Activated naive CD4-positive, alpha-beta T cell treated with anti-CD3 and anti-CD28 coated beads, Interleukin-2, amount 10 ng/mL, durations not matched to agents 7 days and 5 days (primary cell): ENCODE data around the gene CCDC184.
A peak's percentile ranks its signal among the peaks of the same experiment; 100 is the strongest.
"Not testable (repeated sequence)": the region's sequence is repeated elsewhere in the genome, so short reads cannot be mapped to it uniquely, and the experiment has no call there.

Source experiments
- CTCF ChIA-PET: fragments of 350-600 bp; sonication (Branson Sonifier 250); formaldehyde crosslinking; loops from one replicate; lab custom pipeline; 2021; ENCODE audit warnings: antibody characterized with exemption; lab: Charles Lee
- DNase-seq: peaks from one replicate; pipeline ENCODE4 v3.0.0-alpha.2; 2020
- H3K27ac Mint-ChIP-seq: one replicate; pipeline ENCODE4 v1.8.0; 2021; ENCODE audit warnings: mild to moderate bottlenecking, moderate library complexity, mixed read lengths
- H3K27me3 Mint-ChIP-seq: one replicate; pipeline ENCODE4 v1.8.0; 2021; ENCODE audit warnings: mild to moderate bottlenecking, mixed read lengths
- H3K36me3 Mint-ChIP-seq: one replicate; pipeline ENCODE4 v1.8.0; 2021; ENCODE audit warnings: mixed read lengths
- H3K4me1 Mint-ChIP-seq: one replicate; pipeline ENCODE4 v1.8.0; 2021; ENCODE audit warnings: mixed read lengths
- H3K4me3 Mint-ChIP-seq: one replicate; pipeline ENCODE4 v1.8.0; 2021; ENCODE audit warnings: mild to moderate bottlenecking, moderate library complexity, mixed read lengths
- H3K9me3 Mint-ChIP-seq: one replicate; pipeline ENCODE4 v1.8.0; 2021; ENCODE audit warnings: mixed read lengths

The CCDC184 gene

GRCh38 chr12:48199774-48200221, 16.4 kb downstream of the CCDC184 start:
- Mint-ChIP-seq H3K36me3 (peaks cover 54% of the 10 kb centered on the region), H3K9me3 (peaks cover 39% of the 10 kb centered on the region), H3K27ac (peak overlapping the region; percentile 87), H3K4me3 (peak overlapping the region; percentile 73), H3K27me3 (peaks cover 9% of the 10 kb centered on the region), H3K4me1 (peaks cover 51% of the 10 kb centered on the region)
- DNase-seq, result no peak
- CTCF ChIA-PET, result interaction anchor here (0.6 to 3.9 kb wide), 10 partner anchors 10 to 419 kb away, joined by 3 to 40 read pairs (median 4); partner anchors contain the start of gene CCDC184

DNA sequence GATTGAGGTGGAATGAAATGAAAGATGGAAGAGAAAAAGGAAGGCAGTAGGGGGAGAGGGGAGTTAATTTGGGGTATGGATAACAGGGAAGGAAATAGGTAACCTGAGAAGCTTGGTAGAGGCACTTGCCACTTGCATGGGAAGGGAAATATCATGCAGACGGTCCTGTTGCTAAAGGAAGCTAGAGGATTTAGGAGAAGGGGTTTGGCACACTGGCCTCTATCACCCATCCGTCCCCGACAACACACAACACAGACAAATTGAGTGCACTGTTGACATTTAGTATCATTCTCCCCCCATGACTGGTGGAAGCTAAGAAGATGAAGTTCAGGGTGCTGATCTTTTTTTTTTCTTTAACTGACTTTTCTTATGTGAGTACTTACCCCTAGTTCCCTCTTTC, 17.6 kb downstream of the CCDC184 start:
- H3K27ac Mint-ChIP-seq, result peak overlapping the region; percentile 87
- H3K36me3 Mint-ChIP-seq, result peaks cover 61% of the 10 kb centered on the region
- no peaks in the 10 kb centered on the region for H3K27me3 Mint-ChIP-seq
- peaks cover 49% of the 10 kb centered on the region for H3K4me1 Mint-ChIP-seq
- CTCF ChIA-PET, result interaction anchor here (1.7 to 2.1 kb wide), 2 partner anchors 41 to 418 kb away, joined by 3 to 16 read pairs; no protein-coding TSS in a partner anchor
- H3K9me3 Mint-ChIP-seq, result peaks cover 42% of the 10 kb centered on the region
- DNase-seq, result no peak
- H3K4me3 Mint-ChIP-seq, result no peak overlapping the region

GRCh38 chr12:48201516-48201915, 18.1 kb downstream of the CCDC184 start:
- Mint-ChIP-seq H3K9me3 (peaks cover 46% of the 10 kb centered on the region), H3K36me3 (peaks cover 65% of the 10 kb centered on the region), H3K27me3 (no peaks in the 10 kb centered on the region), H3K4me3 (no peak overlapping the region), H3K27ac (no peak overlapping the region), H3K4me1 (peaks cover 45% of the 10 kb centered on the region)
- CTCF ChIA-PET, result interaction anchor here (1.1 to 1.7 kb wide), 2 partner anchors 11 to 40 kb away, joined by 3 read pairs; no protein-coding TSS in a partner anchor
- no peak for DNase-seq

- H3K36me3 Mint-ChIP-seq, result peaks cover 76% of the 10 kb centered on the region
- no peak overlapping the region for H3K27ac Mint-ChIP-seq
- peaks cover 57% of the 10 kb centered on the region for H3K9me3 Mint-ChIP-seq
- peaks cover 36% of the 10 kb centered on the region for H3K4me1 Mint-ChIP-seq
- DNase-seq, result no peak
- H3K4me3 Mint-ChIP-seq, result no peak overlapping the region
- no peaks in the 10 kb centered on the region for H3K27me3 Mint-ChIP-seq
- CTCF ChIA-PET, result interaction anchor here (1.1 kb wide), 1 partner anchor 10 kb away, joined by 3 read pairs; no protein-coding TSS in a partner anchor
Observed at GRCh38 chr12:48202766-48203165, 19.3 kb downstream of the CCDC184 start.

DNA sequence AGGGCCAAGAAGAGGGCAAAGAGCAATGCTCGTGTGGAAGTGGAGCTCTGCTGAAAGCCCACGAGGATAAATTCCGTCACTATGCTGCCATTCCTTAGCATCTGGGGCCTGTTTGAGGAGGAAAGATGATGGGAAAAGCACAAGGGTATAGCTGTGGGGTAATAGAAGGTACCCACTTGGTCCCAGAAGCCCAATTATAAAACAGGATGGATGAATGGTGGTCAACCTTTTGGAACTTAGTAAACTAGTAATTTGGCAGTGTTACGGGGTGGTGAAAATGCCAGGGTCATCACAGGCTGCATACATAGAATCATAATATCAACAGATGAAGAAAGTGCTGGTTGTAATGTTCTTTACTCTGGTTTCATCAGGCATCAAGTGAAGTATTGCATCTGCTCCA, 19.7 kb downstream of the CCDC184 start, which contains the start of gene OR10AD1:
OR10AD1 (minus strand) TSS at position 101 of the 400 bp plus-strand sequence; CDS start at position 101, 0 bp downstream.
- Mint-ChIP-seq H3K4me3 (no peak within 1 kb of the TSS), H3K4me1 (peaks cover 36% of the 10 kb centered on the region), H3K27ac (no peak within 1 kb of the TSS), H3K27me3 (no peaks in the 10 kb centered on the region), H3K9me3 (peaks cover 61% of the 10 kb centered on the region), H3K36me3 (peaks cover 76% of the 10 kb centered on the region)
- CTCF ChIA-PET, result no interaction called here
- DNase-seq, result no peak

DNA sequence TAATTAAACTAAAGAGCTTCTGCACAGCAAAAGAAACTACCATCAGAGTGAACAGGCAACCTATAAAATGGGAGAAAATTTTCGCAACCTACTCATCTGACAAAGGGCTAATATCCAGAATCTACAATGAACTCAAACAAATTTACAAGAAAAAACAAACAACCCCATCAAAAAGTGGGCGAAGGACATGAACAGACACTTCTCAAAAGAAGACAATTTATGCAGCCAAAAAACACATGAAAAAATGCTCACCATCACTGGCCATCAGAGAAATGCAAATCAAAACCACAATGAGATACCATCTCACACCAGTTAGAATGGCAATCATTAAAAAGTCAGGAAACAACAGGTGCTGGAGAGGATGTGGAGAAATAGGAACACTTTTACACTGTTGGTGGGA, 26.1 kb downstream of the CCDC184 start:
- Mint-ChIP-seq H3K9me3 (peaks cover 35% of the 10 kb centered on the region), H3K36me3 (peaks cover 26% of the 10 kb centered on the region), H3K27me3 (peaks cover 26% of the 10 kb centered on the region)
- H3K4me1 Mint-ChIP-seq, DNase-seq, H3K4me3 Mint-ChIP-seq, CTCF ChIA-PET, H3K27ac Mint-ChIP-seq: not testable (repeated sequence)

- no peaks in the 10 kb centered on the region for H3K9me3 Mint-ChIP-seq
- H3K27me3 Mint-ChIP-seq, result peaks cover 27% of the 10 kb centered on the region
- CTCF ChIA-PET, result no interaction called here
- H3K4me3 Mint-ChIP-seq, result no peak overlapping the region
- H3K27ac Mint-ChIP-seq, result no peak overlapping the region
- H3K4me1 Mint-ChIP-seq, result peaks cover 4% of the 10 kb centered on the region
- H3K36me3 Mint-ChIP-seq, result no peaks in the 10 kb centered on the region
- DNase-seq, result no peak
Observed at GRCh38 chr12:48216785-48217184, 33.3 kb downstream of the CCDC184 start.

GRCh38 chr12:48219631-48220030, 36.2 kb downstream of the CCDC184 start:
- H3K4me1 Mint-ChIP-seq, result peaks cover 3% of the 10 kb centered on the region
- H3K27me3 Mint-ChIP-seq, result peaks cover 18% of the 10 kb centered on the region
- DNase-seq, result no peak
- no peak overlapping the region for H3K4me3 Mint-ChIP-seq
- no peaks in the 10 kb centered on the region for H3K9me3 Mint-ChIP-seq
- H3K36me3 Mint-ChIP-seq, result no peaks in the 10 kb centered on the region
- CTCF ChIA-PET, result no interaction called here
- H3K27ac Mint-ChIP-seq, result no peak overlapping the region

DNA sequence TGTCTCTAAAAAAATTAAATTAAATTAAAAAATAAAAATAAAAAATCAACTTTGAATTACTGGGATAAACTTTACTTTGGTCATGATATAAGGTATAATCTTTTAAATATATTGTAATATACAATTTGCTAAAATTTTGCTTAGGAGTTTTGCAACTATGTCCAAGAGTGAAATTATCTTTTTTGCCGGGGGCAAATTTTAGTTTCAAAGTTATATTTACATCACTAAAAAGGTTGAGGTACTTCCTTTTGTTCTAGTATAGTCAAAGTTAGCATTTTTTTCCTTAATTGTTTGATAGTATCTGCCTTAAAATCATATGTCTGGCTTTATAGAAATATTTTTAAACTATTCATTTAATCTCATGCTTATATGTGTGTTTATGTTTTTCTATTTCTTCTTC, 37.3 kb downstream of the CCDC184 start:
- Mint-ChIP-seq H3K4me1 (peaks cover 3% of the 10 kb centered on the region), H3K36me3 (no peaks in the 10 kb centered on the region), H3K27me3 (peaks cover 18% of the 10 kb centered on the region), H3K27ac (no peak overlapping the region), H3K9me3 (no peaks in the 10 kb centered on the region), H3K4me3 (no peak overlapping the region)
- CTCF ChIA-PET, result no interaction called here
- no peak for DNase-seq

DNA sequence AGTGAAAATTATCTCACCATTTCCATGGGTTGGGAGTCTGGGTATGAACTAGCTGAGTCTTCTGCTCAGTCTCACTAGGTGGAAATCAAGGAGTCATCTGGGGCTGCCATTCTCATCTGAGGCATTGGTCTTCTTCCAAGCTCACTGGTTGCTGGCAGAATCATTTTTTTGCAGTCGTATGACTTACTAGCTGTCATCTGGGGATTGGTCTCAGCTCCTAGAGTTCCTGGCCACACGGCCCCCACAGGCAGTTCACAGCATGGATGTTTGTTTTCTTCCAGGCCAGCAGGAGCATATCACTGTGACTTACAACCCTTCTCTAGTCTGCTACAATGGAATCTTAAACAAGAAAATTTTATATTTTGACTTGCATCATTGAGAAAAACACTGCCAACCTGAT, 38.2 kb downstream of the CCDC184 start:
- no peaks in the 10 kb centered on the region for H3K9me3 Mint-ChIP-seq
- CTCF ChIA-PET, result interaction anchor here (1.1 to 1.2 kb wide), 2 partner anchors 25 to 397 kb away, joined by 3 to 5 read pairs; no protein-coding TSS in a partner anchor

DNA sequence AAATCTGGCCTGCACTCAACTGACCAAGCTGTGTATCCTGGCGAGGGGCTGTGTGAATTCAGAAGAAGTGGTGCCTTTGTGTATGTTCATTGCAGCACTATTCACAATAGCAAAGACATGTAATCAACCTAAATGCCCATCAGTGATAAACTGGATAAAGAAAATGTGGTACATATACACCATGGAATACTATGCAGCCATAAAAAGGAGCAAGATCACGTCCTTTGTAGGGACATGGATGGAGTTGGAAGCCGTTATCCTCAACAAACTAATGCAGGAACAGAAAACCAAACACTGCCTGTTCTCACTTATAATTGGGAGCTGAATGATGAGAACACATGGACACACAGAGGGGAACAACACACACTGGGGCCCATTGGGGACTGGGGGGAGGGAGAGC, 41.1 kb downstream of the CCDC184 start:
- H3K27ac Mint-ChIP-seq, CTCF ChIA-PET, H3K4me3 Mint-ChIP-seq, DNase-seq, H3K9me3 Mint-ChIP-seq, H3K4me1 Mint-ChIP-seq, H3K36me3 Mint-ChIP-seq: not testable (repeated sequence)
- peaks cover 12% of the 10 kb centered on the region for H3K27me3 Mint-ChIP-seq

More for the DNA sequence above, 38.2 kb downstream of the CCDC184 start:
- Mint-ChIP-seq H3K4me1 (peaks cover 3% of the 10 kb centered on the region), H3K27ac (no peak overlapping the region), H3K27me3 (peaks cover 18% of the 10 kb centered on the region), H3K36me3 (no peaks in the 10 kb centered on the region), H3K4me3 (no peak overlapping the region)
- DNase-seq, result no peak

- DNase-seq, H3K4me1 Mint-ChIP-seq, H3K27me3 Mint-ChIP-seq, H3K9me3 Mint-ChIP-seq, H3K36me3 Mint-ChIP-seq, CTCF ChIA-PET, H3K4me3 Mint-ChIP-seq: not testable (repeated sequence)
- H3K27ac Mint-ChIP-seq, result peak overlapping the region; percentile 47
Observed at GRCh38 chr12:48231169-48231958, 47.9 kb downstream of the CCDC184 start.
